HG03575 (cell line): ENCODE results near the gene KDM4D.
"Not testable (repeated sequence)": the region's sequence is repeated elsewhere in the genome, so short reads cannot be mapped to it uniquely, and the experiment has no call there.

Source experiments
- ATAC-seq: cut with Tn5 transposase; IDR thresholded peaks from one replicate; pipeline ENCODE4 v1.9.1; 2021; ENCODE audit not compliant: unreplicated experiment, insufficient number of reproducible peaks, low FRiP score; ENCODE audit errors: extremely low read depth

KDM4D gene

DNA sequence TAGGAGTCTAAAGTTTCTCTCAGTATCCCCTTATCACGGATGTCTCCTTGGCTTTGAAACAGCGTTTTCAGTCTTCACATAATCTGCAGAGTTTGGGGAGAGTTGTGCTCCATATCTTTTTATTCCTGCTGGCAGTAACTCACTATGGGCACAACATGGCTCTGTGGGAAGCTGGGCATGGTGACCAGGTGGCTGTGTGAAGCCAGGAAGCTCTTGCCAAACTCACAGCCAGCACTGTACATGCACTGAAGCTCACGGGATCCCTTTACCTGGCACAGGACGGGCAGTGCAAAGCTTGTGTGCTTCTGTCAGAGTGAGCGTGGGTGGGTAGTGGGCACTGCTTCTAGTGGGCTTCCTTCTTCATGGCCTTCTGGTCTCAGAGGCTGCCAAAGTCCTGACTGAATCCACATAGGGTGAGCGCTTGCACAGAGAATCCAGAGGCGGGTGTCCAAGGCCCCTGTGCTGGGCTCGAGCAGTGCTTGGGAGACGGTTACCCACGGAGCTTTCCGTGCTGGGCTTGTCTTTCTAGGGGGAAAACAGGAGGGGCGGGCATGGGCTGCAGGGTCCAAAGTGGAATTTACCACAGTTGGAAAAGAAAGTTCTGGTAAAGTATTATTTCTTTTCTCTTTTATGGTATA, 40.8 kb downstream of the KDM4D start:
- ATAC-seq: no peak

DNA sequence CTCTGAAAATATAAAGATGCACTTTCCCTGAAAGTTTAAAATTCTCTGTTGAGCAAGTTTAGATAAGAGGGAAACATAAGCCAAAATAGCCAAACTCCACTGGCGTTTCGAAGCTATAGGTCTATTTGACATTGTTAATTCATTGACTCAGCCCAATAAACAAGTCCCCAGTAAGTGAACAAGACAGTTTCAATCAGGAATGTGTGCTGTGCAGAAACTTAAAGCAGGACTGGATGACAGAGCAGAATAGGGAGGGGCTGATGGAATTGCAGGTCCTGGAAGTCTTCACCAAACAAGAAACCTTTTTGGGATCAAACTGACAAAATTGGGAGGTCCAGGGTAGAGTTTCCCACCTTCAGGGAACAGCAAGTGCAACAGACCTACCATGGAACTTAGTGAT, 42.6 kb downstream of the KDM4D start:
- no peak for ATAC-seq

DNA sequence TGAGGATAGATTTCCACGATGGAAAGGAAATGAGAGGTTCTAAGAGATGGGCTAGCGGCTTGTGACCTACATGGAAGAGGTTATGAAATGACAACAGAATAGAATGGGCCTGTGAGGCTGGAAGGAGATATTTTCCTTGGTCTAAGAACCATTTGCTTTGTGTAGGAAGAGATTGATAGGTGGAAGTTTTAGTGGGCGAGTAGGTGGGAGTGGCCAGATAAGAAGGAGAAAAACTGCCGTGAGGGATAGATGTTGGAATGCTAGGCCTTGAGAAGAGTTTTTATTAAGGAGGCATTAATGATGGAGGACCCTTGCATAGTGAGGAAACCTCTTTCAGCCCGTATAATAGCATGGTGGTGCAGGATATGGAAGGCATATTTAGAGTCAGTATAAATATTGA, 48.0 kb downstream of the KDM4D start:
- not testable (repeated sequence) for ATAC-seq

DNA sequence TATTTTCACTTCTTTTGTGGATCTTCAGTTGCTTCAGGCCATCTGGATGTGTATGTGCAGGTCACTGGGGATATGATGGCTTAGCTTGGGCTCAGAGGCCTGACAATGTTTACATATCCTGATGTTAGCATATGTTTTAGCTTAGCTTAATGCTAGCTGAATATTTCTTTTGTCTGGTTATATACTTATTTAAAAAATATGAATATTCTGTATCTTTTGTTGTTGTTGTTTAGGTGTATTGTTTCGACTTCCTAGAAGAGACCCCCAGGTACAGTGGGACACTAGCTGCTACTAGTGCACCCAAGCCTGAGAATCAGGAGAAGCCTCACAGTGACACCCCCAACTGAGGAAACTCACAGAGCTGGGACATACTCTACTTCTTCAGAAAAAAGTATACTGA, 51.4 kb downstream of the KDM4D start, which contains the start of gene KDM4E:
Gene KDM4E, plus strand, starts transcription at position 301 of the 400 bp plus-strand sequence. CDS start 300 bp downstream, outside the sequence.
- ATAC-seq: no peak

DNA sequence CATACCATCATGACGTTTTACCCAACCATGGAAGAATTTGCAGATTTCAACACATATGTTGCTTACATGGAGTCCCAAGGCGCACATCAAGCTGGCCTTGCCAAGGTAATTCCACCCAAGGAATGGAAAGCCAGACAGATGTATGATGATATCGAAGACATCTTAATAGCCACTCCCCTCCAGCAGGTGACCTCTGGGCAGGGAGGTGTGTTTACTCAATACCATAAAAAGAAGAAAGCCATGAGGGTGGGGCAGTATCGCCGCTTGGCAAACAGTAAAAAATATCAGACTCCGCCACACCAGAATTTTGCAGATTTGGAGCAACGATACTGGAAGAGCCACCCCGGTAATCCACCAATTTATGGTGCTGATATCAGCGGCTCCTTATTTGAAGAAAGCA, 52.1 kb downstream of the KDM4D start:
- ATAC-seq: not testable (repeated sequence)

DNA sequence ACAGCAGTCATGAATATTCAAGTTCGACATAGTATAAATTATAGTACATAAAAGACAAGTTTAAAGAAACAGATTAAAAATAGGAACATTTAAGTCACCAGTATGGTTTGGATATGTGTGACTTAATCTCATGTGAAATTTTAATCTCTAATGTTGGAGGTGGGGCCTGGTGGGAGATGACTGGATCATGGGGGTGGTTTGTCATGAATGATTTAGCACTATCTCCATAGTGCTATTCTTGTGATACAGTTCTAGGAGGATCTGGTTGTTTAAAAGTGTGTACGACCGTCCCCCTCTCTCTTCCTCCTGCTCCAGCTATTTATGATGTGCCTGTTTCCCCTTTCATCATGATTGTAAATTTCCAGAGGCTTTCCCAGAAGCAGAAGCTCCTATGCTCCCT, 54.8 kb downstream of the KDM4D start:
- ATAC-seq: no peak

DNA sequence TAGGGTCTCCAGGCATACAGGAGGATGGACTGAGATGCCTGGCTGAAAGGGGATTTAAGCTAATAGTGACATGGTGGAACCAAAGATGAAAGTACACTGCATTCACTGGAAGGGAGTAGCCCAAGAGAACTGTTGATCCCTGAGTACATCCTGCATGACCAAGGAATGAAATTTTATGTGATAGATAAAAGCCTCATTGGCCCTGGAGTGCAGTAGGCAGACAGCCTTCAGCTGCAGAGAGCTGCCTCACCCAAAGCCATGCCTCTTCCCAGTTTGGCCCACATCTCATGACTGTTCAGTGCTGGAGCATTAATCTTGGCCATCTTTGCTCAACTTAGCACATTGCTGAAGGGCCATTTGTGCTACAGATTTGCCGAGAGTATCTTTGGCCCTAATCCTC, 59.5 kb downstream of the KDM4D start:
- no peak for ATAC-seq

DNA sequence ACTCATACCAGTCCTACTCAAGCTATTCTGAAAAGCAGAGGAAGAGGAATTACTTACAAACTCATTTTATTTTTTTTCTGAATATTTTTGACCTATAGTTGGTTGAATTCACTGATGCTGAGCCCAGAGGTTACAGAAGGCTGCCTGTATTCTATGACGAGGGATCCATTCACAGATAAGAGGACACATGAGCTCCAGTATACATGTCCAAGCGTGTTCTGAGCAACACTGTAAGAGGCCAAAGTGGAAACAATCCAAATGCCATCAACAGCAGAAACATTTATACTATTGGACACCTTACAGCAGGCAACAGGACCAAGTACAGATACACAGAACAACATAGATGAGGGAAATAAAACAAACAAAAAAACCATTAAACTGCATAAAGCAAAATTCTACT, 61.8 kb downstream of the KDM4D start:
- ATAC-seq: no peak

DNA sequence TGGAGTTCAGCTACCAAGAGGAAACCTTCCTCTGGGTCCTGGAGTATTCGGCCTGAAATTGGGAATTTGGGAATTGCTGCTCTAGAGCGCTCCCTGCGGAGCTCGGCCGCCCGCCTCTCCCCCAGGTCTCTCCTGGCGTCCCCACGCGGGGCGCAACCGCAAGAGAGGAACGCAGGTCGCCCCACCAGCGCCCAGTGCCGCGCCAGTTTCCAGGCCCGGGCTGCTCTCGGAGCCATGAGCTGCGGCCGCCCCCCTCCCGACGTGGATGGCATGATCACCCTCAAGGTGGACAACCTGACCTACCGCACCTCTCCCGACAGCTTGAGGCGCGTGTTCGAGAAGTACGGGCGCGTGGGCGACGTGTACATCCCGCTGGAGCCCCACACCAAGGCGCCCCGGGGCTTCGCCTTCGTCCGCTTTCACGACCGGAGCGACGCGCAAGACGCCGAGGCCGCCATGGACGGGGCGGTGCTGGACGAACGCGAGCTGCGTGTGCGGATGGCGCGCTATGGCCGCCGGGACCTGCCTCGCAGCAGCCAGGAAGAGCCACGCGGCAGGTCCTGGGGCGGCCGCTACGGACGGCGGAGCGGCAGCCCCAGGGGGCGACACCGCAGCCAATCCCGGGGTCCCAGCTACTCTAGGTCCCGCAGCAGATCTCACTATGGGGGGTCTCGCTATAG, 64.0 kb downstream of the KDM4D start:
- not testable (repeated sequence) for ATAC-seq

DNA sequence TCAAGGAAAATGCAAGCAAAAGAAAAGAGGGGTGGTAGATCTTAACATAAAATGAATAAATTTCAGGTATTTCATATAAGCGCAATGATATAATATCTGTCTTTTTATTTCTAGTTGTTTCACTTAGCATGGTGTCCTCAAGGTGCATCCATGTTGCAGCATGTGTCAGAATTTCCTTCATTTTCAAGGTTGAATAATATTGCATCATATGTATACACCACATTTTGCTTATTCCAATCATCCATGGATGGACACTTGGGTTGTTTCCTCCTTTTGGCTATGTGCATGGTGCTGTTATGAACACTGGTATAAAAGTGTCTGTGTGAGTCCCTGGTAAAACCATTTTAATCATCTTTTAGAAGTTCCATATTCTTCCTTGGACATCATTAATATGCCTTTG, 68.7 kb downstream of the KDM4D start:
- no peak for ATAC-seq

DNA sequence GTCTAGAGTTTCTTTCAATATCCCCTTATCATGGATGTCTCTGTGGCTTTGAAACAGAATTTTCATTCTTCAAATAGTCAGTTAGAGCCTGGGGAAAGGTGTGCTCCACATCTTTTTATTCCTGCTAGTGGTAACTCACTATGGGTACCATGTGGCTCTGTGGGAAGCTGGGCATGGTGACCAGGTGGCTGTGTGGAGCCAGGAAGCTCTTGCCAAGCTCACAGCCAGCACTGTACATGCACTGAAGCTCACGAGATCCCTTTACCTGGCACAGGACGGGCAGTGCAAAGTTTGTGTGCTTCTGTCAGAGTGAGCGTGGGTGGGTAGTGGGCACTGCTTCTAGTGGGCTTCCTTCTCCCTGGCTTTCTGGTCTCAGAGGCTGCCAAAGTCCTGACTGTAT, 69.4 kb downstream of the KDM4D start:
- no peak for ATAC-seq

DNA sequence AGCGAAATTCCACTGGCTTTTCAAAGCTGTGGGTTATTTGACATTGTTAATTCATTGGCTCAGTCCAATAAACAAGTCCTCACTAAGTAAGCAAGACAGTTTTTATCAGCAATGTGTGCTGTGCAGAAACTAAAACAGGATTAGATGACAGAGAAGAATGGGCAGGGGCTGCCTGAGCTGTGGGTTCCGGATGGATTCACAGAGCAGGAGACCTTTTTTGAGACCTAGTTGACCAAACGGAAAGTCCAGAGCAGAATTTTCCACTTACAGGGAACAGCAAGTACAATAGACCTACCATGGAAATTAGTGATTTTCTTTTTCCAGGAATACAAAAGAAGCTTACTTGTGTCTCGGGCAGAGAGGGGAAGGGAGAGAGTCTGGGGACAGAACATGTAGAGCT, 70.5 kb downstream of the KDM4D start:
- no peak for ATAC-seq

DNA sequence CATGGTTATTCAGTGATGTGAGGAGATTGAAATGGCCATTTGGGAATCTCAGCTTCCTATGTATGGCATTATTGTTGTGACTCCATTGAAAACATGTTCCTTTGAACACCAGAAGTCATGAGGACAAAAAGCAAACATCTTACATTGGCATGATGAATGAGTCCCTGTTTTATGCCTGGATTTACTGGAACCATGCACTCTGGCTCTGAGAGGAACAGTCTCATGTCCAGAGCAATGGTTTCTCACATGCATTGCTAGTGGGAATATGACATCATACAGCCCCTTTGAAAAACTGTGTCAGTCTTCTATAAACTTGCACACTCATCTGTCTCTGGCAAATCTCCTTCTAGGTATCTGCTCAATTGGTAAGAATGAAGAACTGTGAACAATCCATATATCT, 72.3 kb downstream of the KDM4D start:
- no peak for ATAC-seq
